ENCODE measurements around the gene SPINDOC. TPM values are rescaled to one million over a fixed set of nuclear protein-coding genes. Genes with fewer than 3 reads are reported as not detected.

The SPINDOC gene
- total and polyA plus RNA-seq, 4 donors, result 0.42 to 3.8 (median 2.9) TPM

DNA sequence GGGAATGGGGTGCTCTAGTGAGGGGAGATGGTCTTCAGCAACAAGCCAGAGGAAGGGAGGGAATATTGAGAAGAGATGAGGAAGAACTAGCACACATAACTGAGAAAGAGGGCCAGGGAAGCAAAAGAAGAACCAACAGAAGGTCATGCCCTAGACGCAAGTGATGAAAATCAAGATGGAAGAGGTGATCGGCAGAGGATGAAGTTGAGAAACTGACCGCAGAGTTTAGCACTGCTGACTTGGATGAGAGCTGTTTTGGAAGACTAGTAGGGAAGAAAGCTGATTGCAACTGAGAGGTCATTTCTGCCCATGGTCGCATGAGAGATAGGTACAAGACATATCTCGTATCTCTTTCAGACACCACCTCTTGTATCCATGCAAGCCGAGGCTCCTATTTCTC lies 2.9 kb downstream of the SPINDOC start (continued):
- TF ChIP-seq, protein P1, sequence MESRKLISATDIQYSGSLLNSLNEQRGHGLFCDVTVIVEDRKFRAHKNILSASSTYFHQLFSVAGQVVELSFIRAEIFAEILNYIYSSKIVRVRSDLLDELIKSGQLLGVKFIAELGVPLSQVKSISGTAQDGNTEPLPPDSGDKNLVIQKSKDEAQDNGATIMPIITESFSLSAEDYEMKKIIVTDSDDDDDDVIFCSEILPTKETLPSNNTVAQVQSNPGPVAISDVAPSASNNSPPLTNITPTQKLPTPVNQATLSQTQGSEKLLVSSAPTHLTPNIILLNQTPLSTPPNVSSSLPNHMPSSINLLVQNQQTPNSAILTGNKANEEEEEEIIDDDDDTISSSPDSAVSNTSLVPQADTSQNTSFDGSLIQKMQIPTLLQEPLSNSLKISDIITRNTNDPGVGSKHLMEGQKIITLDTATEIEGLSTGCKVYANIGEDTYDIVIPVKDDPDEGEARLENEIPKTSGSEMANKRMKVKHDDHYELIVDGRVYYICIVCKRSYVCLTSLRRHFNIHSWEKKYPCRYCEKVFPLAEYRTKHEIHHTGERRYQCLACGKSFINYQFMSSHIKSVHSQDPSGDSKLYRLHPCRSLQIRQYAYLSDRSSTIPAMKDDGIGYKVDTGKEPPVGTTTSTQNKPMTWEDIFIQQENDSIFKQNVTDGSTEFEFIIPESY (IDR thresholded peaks at IDR 0.05), result no peak
- TF ChIP-seq YY1 (IDR thresholded peaks at IDR 0.05), result no peak
- TF ChIP-seq HNF4G (IDR thresholded peaks at IDR 0.05), result no peak
- no peak for TF ChIP-seq RAD21 (IDR thresholded peaks at IDR 0.05)
- no peak for TF ChIP-seq JUND (IDR thresholded peaks at IDR 0.05)
- no peak for TF ChIP-seq FOXA1 (IDR thresholded peaks at IDR 0.05)
- no peak for TF ChIP-seq SP1 (IDR thresholded peaks at IDR 0.05)
- no peak for TF ChIP-seq HNF4A (conservative IDR thresholded peaks at IDR 0.05)
- no peak for TF ChIP-seq FOXA2 (IDR thresholded peaks at IDR 0.05)
- TF ChIP-seq GABPA (IDR thresholded peaks at IDR 0.05 in 1 of 2, conservative IDR thresholded peaks at IDR 0.05 in 1 of 2), result no peak

DNA sequence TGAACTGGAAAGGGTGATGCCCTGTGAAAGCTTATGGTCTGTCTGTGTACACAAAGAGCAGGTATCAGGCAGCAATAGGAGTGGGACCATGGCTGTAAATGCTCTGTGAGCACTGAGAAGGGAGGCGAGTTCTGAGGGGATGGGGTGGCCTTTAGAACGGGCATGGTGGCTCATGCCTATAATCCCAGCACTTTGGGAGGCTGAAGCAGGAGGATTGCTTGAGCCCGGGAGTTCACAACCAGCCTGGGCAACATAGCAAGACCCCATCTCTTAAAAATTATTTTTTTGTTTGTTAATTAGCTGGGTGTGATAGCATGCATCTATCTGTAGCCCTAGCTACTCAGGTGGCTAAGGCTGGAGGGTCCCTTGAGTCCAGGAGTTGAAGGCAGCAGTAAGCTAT lies 3.5 kb downstream of the SPINDOC start:
- no peak for DNase-seq (ENCODE audit: low spot score)
- 96% methylated on average over 3 of the region's 3 CpGs for WGBS
- Histone ChIP-seq H3K4me3 (ENCODE audit: low read depth in 1 of 3, low read length in 3 of 3) (no peak overlapping the region), H3K27ac (ENCODE audit: low read depth in 1 of 2, low read length in 2 of 2) (no peak overlapping the region), H3K27me3 (ENCODE audit: control insufficient read depth in 4 of 4, insufficient read depth in 4 of 4, low read length in 3 of 4) (no peaks in the 10 kb centered on the region), H3K4me1 (ENCODE audit: control insufficient read depth in 4 of 4, insufficient read depth in 4 of 4, low read length in 3 of 4) (peaks cover 0 to 20% (median 11%) of the 10 kb centered on the region in 4 donors), H3K9ac (ENCODE audit: low read depth in 1 of 2, low read length in 2 of 2) (no peak overlapping the region), H3K9me3 (ENCODE audit: control insufficient read depth in 4 of 4, low read length in 3 of 4) (no peaks in the 10 kb centered on the region), H3K36me3 (ENCODE audit: control insufficient read depth in 4 of 4, insufficient read depth in 3 of 4, low read depth in 1 of 4, low read length in 3 of 4) (peaks cover 0 to 2% (median 0%) of the 10 kb centered on the region in 4 donors)
- no peak for TF ChIP-seq FOXA2 (IDR thresholded peaks at IDR 0.05)
- TF ChIP-seq GABPA (IDR thresholded peaks at IDR 0.05 in 1 of 2, conservative IDR thresholded peaks at IDR 0.05 in 1 of 2), result no peak
- TF ChIP-seq, protein P2, sequence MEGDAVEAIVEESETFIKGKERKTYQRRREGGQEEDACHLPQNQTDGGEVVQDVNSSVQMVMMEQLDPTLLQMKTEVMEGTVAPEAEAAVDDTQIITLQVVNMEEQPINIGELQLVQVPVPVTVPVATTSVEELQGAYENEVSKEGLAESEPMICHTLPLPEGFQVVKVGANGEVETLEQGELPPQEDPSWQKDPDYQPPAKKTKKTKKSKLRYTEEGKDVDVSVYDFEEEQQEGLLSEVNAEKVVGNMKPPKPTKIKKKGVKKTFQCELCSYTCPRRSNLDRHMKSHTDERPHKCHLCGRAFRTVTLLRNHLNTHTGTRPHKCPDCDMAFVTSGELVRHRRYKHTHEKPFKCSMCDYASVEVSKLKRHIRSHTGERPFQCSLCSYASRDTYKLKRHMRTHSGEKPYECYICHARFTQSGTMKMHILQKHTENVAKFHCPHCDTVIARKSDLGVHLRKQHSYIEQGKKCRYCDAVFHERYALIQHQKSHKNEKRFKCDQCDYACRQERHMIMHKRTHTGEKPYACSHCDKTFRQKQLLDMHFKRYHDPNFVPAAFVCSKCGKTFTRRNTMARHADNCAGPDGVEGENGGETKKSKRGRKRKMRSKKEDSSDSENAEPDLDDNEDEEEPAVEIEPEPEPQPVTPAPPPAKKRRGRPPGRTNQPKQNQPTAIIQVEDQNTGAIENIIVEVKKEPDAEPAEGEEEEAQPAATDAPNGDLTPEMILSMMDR (IDR thresholded peaks at IDR 0.05; ENCODE audit: low read depth, low read length, missing input control), result no peak
- TF ChIP-seq, protein P3, sequence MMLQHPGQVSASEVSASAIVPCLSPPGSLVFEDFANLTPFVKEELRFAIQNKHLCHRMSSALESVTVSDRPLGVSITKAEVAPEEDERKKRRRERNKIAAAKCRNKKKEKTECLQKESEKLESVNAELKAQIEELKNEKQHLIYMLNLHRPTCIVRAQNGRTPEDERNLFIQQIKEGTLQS (IDR thresholded peaks at IDR 0.05), result no peak
- no peak for TF ChIP-seq JUND (IDR thresholded peaks at IDR 0.05)
- TF ChIP-seq NR2F2 (IDR thresholded peaks at IDR 0.05), result no peak
- no peak for TF ChIP-seq TAF1 (conservative IDR thresholded peaks at IDR 0.05)
- TF ChIP-seq, protein P4, sequence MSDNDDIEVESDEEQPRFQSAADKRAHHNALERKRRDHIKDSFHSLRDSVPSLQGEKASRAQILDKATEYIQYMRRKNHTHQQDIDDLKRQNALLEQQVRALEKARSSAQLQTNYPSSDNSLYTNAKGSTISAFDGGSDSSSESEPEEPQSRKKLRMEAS (IDR thresholded peaks at IDR 0.05), result no peak
- no peak for TF ChIP-seq RAD21 (IDR thresholded peaks at IDR 0.05)
- no peak for TF ChIP-seq FOXA1 (IDR thresholded peaks at IDR 0.05)
- TF ChIP-seq YY1 (IDR thresholded peaks at IDR 0.05), result no peak

DNA sequence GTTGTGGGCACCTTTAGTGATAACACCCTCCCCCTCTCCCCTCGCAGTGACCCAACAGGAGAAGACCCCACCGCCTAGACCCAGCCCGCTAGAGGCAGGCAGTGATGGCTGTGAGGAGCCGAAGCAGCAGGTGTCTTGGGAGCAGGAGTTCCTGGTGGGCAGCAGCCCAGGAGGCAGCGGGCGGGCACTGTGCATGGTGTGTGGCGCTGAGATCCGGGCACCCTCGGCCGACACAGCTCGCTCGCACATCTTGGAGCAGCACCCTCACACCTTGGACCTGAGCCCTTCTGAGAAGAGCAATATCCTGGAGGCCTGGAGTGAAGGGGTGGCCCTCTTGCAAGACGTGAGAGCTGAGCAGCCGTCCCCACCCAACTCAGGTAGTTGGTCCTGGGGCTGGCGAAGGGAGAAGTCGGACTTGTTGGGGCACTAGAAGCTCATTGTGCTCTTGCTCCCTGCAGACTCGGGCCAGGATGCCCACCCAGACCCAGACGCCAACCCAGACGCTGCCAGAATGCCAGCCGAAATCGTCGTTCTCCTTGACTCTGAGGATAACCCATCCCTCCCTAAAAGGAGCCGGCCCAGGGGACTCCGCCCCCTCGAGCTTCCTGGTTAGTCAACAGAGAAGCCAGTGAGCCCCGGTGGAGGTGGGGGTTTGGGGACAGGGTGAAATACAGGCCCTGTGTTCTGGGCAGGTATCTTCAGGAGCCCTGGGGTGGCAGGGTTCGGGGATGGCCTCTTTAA lies 4.7 kb downstream of the SPINDOC start:
- no peak for DNase-seq (ENCODE audit: low spot score)
- peaks cover 0 to 15% (median 7%) of the 10 kb centered on the region in 4 donors for H3K4me1 ChIP-seq (ENCODE audit: control insufficient read depth in 4 of 4, insufficient read depth in 4 of 4, low read length in 3 of 4)
- no peak overlapping the region for H3K9ac ChIP-seq (ENCODE audit: low read depth in 1 of 2, low read length in 2 of 2)
- H3K9me3 ChIP-seq (ENCODE audit: control insufficient read depth in 4 of 4, low read length in 3 of 4), result no peaks in the 10 kb centered on the region
- peaks cover 0 to 4% (median 3%) of the 10 kb centered on the region in 4 donors for H3K36me3 ChIP-seq (ENCODE audit: control insufficient read depth in 4 of 4, insufficient read depth in 3 of 4, low read depth in 1 of 4, low read length in 3 of 4)
- H3K4me3 ChIP-seq (ENCODE audit: low read depth in 1 of 3, low read length in 3 of 3), result no peak overlapping the region
- no peaks in the 10 kb centered on the region for H3K27me3 ChIP-seq (ENCODE audit: control insufficient read depth in 4 of 4, insufficient read depth in 4 of 4, low read length in 3 of 4)
- no peak overlapping the region for H3K27ac ChIP-seq (ENCODE audit: low read depth in 1 of 2, low read length in 2 of 2)
- 93% methylated on average over 27 of the region's 27 CpGs for WGBS
- TF ChIP-seq YY1 (IDR thresholded peaks at IDR 0.05) (no peak), FOXA1 (IDR thresholded peaks at IDR 0.05) (no peak), RXRA (IDR thresholded peaks at IDR 0.05) (no peak), JUND (IDR thresholded peaks at IDR 0.05) (no peak), FOXA2 (IDR thresholded peaks at IDR 0.05) (no peak), GABPA (IDR thresholded peaks at IDR 0.05 in 1 of 2, conservative IDR thresholded peaks at IDR 0.05 in 1 of 2) (no peak), EGR1 (IDR thresholded peaks at IDR 0.05; ENCODE audit: low read depth in 2 of 2) (no peak), RAD21 (IDR thresholded peaks at IDR 0.05) (no peak), HNF4A (conservative IDR thresholded peaks at IDR 0.05) (no peak), TAF1 (conservative IDR thresholded peaks at IDR 0.05) (no peak)
- TF ChIP-seq, protein P5, sequence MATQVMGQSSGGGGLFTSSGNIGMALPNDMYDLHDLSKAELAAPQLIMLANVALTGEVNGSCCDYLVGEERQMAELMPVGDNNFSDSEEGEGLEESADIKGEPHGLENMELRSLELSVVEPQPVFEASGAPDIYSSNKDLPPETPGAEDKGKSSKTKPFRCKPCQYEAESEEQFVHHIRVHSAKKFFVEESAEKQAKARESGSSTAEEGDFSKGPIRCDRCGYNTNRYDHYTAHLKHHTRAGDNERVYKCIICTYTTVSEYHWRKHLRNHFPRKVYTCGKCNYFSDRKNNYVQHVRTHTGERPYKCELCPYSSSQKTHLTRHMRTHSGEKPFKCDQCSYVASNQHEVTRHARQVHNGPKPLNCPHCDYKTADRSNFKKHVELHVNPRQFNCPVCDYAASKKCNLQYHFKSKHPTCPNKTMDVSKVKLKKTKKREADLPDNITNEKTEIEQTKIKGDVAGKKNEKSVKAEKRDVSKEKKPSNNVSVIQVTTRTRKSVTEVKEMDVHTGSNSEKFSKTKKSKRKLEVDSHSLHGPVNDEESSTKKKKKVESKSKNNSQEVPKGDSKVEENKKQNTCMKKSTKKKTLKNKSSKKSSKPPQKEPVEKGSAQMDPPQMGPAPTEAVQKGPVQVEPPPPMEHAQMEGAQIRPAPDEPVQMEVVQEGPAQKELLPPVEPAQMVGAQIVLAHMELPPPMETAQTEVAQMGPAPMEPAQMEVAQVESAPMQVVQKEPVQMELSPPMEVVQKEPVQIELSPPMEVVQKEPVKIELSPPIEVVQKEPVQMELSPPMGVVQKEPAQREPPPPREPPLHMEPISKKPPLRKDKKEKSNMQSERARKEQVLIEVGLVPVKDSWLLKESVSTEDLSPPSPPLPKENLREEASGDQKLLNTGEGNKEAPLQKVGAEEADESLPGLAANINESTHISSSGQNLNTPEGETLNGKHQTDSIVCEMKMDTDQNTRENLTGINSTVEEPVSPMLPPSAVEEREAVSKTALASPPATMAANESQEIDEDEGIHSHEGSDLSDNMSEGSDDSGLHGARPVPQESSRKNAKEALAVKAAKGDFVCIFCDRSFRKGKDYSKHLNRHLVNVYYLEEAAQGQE (IDR thresholded peaks at IDR 0.05), result no peak
- TF ChIP-seq, protein P2 (IDR thresholded peaks at IDR 0.05; ENCODE audit: low read depth, low read length, missing input control), result no peak
- TF ChIP-seq, protein P4 (IDR thresholded peaks at IDR 0.05), result no peak

Measured in liver (tissue), 9 donors.